ENCODE results near the gene SAMD15. TPM values are rescaled to one million over a fixed set of nuclear protein-coding genes. Genes with fewer than 3 reads are reported as not detected.
A peak's percentile ranks its signal among the peaks of the same experiment; 100 is the strongest.

The SAMD15 gene
- total and polyA plus RNA-seq, 2 donors (not counting 1 experiment from before 2014, with no cell fraction given): 0.33 to 1.1 TPM

GRCh38 chr14:77426396-77426795, 49.2 kb downstream of the SAMD15 start:
- Histone ChIP-seq H3K9me3 (ENCODE audit: control insufficient read depth, insufficient read depth, low read depth, low read length) (no peaks in the 10 kb centered on the region), H3K79me2 (ENCODE audit: control insufficient read depth, insufficient read depth, low read length) (no peaks in the 10 kb centered on the region), H3K36me3 (ENCODE audit: control insufficient read depth, insufficient read depth, low read length) (peaks cover 11% of the 10 kb centered on the region), H3K27ac (ENCODE audit: insufficient read depth, low read length) (no peak overlapping the region), H3K27me3 (ENCODE audit: control insufficient read depth, insufficient read depth, low read length) (no peaks in the 10 kb centered on the region), H3K4me3 (replicated peaks in 1 of 4; ENCODE audit: control extremely low read depth in 1 of 4, insufficient read depth in 1 of 4, low read depth in 3 of 4, low read length in 4 of 4) (no peak overlapping the region), H3K4me2 (ENCODE audit: extremely low read depth, insufficient read depth, low read length) (no peak overlapping the region), H4K20me1 (ENCODE audit: control insufficient read depth, extremely low read depth, insufficient read depth, low read length) (no peaks in the 10 kb centered on the region), H3K4me1 (ENCODE audit: control insufficient read depth, extremely low read depth, insufficient read depth, low read length) (no peaks in the 10 kb centered on the region), H3K9ac (ENCODE audit: insufficient read depth, low read length) (no peak overlapping the region), H2AFZ (ENCODE audit: low read length) (no peak overlapping the region)
- no peak for TF ChIP-seq CTCF (conservative IDR thresholded peaks at IDR 0.05 in 1 of 2, IDR thresholded peaks at IDR 0.05 in 1 of 2; ENCODE audit: low read depth in 1 of 2, low read length in 2 of 2)
- TF ChIP-seq EZH2 (IDR thresholded peaks at IDR 0.05; ENCODE audit: low read length, missing control alignments): no peak
- DNase-seq (ENCODE audit: low read depth in 2 of 2): no peak

GRCh38 chr14:77436042-77436441, 58.9 kb downstream of the SAMD15 start:
- Histone ChIP-seq H2AFZ (ENCODE audit: low read length) (no peak overlapping the region), H3K79me2 (ENCODE audit: control insufficient read depth, insufficient read depth, low read length) (no peaks in the 10 kb centered on the region), H3K4me3 (replicated peaks in 1 of 4; ENCODE audit: control extremely low read depth in 1 of 4, insufficient read depth in 1 of 4, low read depth in 3 of 4, low read length in 4 of 4) (no peak overlapping the region), H3K27me3 (ENCODE audit: control insufficient read depth, insufficient read depth, low read length) (no peaks in the 10 kb centered on the region), H3K36me3 (ENCODE audit: control insufficient read depth, insufficient read depth, low read length) (peaks cover 3% of the 10 kb centered on the region), H3K9me3 (ENCODE audit: control insufficient read depth, insufficient read depth, low read depth, low read length) (no peaks in the 10 kb centered on the region), H3K4me1 (ENCODE audit: control insufficient read depth, extremely low read depth, insufficient read depth, low read length) (peaks cover 4% of the 10 kb centered on the region), H3K9ac (ENCODE audit: insufficient read depth, low read length) (no peak overlapping the region), H3K27ac (ENCODE audit: insufficient read depth, low read length) (no peak overlapping the region), H3K4me2 (ENCODE audit: extremely low read depth, insufficient read depth, low read length) (no peak overlapping the region), H4K20me1 (ENCODE audit: control insufficient read depth, extremely low read depth, insufficient read depth, low read length) (no peaks in the 10 kb centered on the region)
- peak in 1 of 2 donors; percentile 16 for DNase-seq (ENCODE audit: low read depth in 2 of 2)
- no peak for TF ChIP-seq CTCF (conservative IDR thresholded peaks at IDR 0.05 in 1 of 2, IDR thresholded peaks at IDR 0.05 in 1 of 2; ENCODE audit: low read depth in 1 of 2, low read length in 2 of 2)
- TF ChIP-seq EZH2 (IDR thresholded peaks at IDR 0.05; ENCODE audit: low read length, missing control alignments): no peak

DNA sequence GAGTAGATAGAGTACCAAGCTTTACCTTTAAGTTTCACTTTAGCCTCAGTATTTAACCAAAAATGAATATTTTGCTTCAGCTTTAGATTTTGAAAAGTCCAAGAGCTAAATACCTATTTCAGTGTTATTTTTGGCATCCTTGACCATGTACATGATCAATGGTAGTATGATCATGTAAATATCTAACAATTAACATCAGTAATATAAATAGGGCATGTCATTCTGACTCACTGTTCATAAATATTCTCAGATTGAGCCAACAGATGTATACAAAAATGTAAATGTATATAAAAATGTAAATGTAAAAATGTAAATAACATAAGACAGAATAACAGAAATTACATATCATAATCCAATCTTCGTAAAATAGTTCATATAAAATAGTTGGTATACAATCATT, 61.4 kb downstream of the SAMD15 start:
- TF ChIP-seq CTCF (conservative IDR thresholded peaks at IDR 0.05 in 1 of 2, IDR thresholded peaks at IDR 0.05 in 1 of 2; ENCODE audit: low read depth in 1 of 2, low read length in 2 of 2): no peak
- TF ChIP-seq EZH2 (IDR thresholded peaks at IDR 0.05; ENCODE audit: low read length, missing control alignments): no peak
- no peak overlapping the region for H2AFZ ChIP-seq (ENCODE audit: low read length)
- H3K4me1 ChIP-seq (ENCODE audit: control insufficient read depth, extremely low read depth, insufficient read depth, low read length): peaks cover 4% of the 10 kb centered on the region
- H3K27me3 ChIP-seq (ENCODE audit: control insufficient read depth, insufficient read depth, low read length): no peaks in the 10 kb centered on the region
- H3K4me2 ChIP-seq (ENCODE audit: extremely low read depth, insufficient read depth, low read length): no peak overlapping the region
- H3K9me3 ChIP-seq (ENCODE audit: control insufficient read depth, insufficient read depth, low read depth, low read length): no peaks in the 10 kb centered on the region
- H3K36me3 ChIP-seq (ENCODE audit: control insufficient read depth, insufficient read depth, low read length): peaks cover 8% of the 10 kb centered on the region
- no peak for DNase-seq (ENCODE audit: low read depth in 2 of 2)
- H3K4me3 ChIP-seq (replicated peaks in 1 of 4; ENCODE audit: control extremely low read depth in 1 of 4, insufficient read depth in 1 of 4, low read depth in 3 of 4, low read length in 4 of 4): no peak overlapping the region
- H3K9ac ChIP-seq (ENCODE audit: insufficient read depth, low read length): no peak overlapping the region
- no peaks in the 10 kb centered on the region for H4K20me1 ChIP-seq (ENCODE audit: control insufficient read depth, extremely low read depth, insufficient read depth, low read length)
- no peak overlapping the region for H3K27ac ChIP-seq (ENCODE audit: insufficient read depth, low read length)
- H3K79me2 ChIP-seq (ENCODE audit: control insufficient read depth, insufficient read depth, low read length): no peaks in the 10 kb centered on the region

Measured in fibroblast of lung (primary cell).